SU-DHL-6 (cell line): ENCODE data around the gene USF2.

Experiments
- H2AFZ ChIP-seq: fragments of 200-600 bp; sonication (generic); 2 replicates; pipeline ENCODE4 v1.6.1; 2014; ENCODE audit warnings: low read depth, mild to moderate bottlenecking, moderate library complexity, mixed read lengths, antibody characterized with exemption, low read length; ENCODE audit not compliant: severe bottlenecking
- H3F3A ChIP-seq: fragments of 200-600 bp; shearing (Covaris generic); 2 replicates; pipeline ENCODE4 v1.6.0; 2016; ENCODE audit warnings: antibody characterized with exemption, mild to moderate bottlenecking; ENCODE audit not compliant: insufficient read depth
- H3K27ac ChIP-seq: fragments of 200-600 bp; sonication (generic); 2 replicates; pipeline ENCODE4 v1.5.1; 2016; ENCODE audit warnings: low read depth, mild to moderate bottlenecking, low read length, moderate library complexity, mixed read lengths
- H3K27me3 ChIP-seq: fragments of 200-600 bp; sonication (generic), shearing (Covaris generic); 2 replicates; pipeline ENCODE4 v1.6.0; 2014; ENCODE audit warnings: mild to moderate bottlenecking, low read length
- H3K36me3 ChIP-seq: fragments of 200-600 bp; sonication (generic); 2 replicates; pipeline ENCODE4 v1.6.1; 2014; ENCODE audit warnings: mild to moderate bottlenecking, low read length, mixed read lengths
- H3K4me2 ChIP-seq: fragments of 300-600, 200-600 bp; shearing (Covaris generic), sonication (generic); 2 replicates; pipeline ENCODE4 v1.6.0; 2014; ENCODE audit warnings: low read length, low read depth, mild to moderate bottlenecking; ENCODE audit not compliant: poor library complexity, severe bottlenecking
- H3K4me3 ChIP-seq: fragments of 200-600 bp; sonication (generic); 2 replicates; pipeline ENCODE4 v1.5.1; 2014; ENCODE audit warnings: antibody characterized with exemption, low read length, mild to moderate bottlenecking, mixed read lengths; ENCODE audit not compliant: insufficient read depth, poor library complexity, severe bottlenecking
- H3K79me2 ChIP-seq: fragments of 200-600 bp; sonication (generic); 2 replicates; pipeline ENCODE4 v1.6.1; 2014; ENCODE audit warnings: mild to moderate bottlenecking, low read length, moderate library complexity; ENCODE audit not compliant: insufficient read depth
- H3K9ac ChIP-seq: fragments of 200-600 bp; sonication (generic); 2 replicates; pipeline ENCODE4 v1.7.0; 2014; ENCODE audit warnings: mild to moderate bottlenecking, low read length
- H3K9me2 ChIP-seq: fragments of 200-600 bp; sonication (generic); replicated peaks from 2 replicates; pipeline ENCODE4 v1.6.1; 2014; ENCODE audit warnings: low read length; ENCODE audit not compliant: insufficient read depth
- H3K9me3 ChIP-seq: fragments of 200-600 bp; sonication (generic); 2 replicates; pipeline ENCODE4 v1.6.1; 2014; ENCODE audit warnings: low read length, mixed read lengths; ENCODE audit not compliant: insufficient read depth
- H4K20me1 ChIP-seq: fragments of 200-600 bp; sonication (generic); 2 replicates; pipeline ENCODE4 v1.6.1; 2014; ENCODE audit warnings: low read depth, mild to moderate bottlenecking, antibody characterized with exemption, low read length, moderate library complexity, mixed read lengths
- EZH2phosphoT487 ChIP-seq: fragments of 200-600 bp; sonication (generic), shearing (Covaris generic); conservative IDR thresholded peaks from 2 replicates; pipeline ENCODE4 v1.6.1; 2018; ENCODE audit warnings: mild to moderate bottlenecking, antibody characterized with exemption, low read length, moderate library complexity, mixed read lengths
- TF ChIP-seq, protein P1 (sequence below): fragments of 200-600 bp; sonication (generic); IDR thresholded peaks from one replicate; pipeline ENCODE4 v1.5.1; 2017; ENCODE audit warnings: antibody characterized with exemption, mild to moderate bottlenecking, low read length, moderate library complexity; ENCODE audit not compliant: insufficient read depth, poor library complexity, severe bottlenecking

Gene USF2

GRCh38 chr19:35298561-35298972, 29.8 kb downstream of the USF2 start:
- H3K36me3 ChIP-seq = no peaks in the 10 kb centered on the region
- H3K27ac ChIP-seq = no peak overlapping the region
- H3K4me3 ChIP-seq = no peak overlapping the region
- no peaks in the 10 kb centered on the region for H3K9me2 ChIP-seq
- H3K9ac ChIP-seq = no peak overlapping the region
- TF ChIP-seq, protein P1, sequence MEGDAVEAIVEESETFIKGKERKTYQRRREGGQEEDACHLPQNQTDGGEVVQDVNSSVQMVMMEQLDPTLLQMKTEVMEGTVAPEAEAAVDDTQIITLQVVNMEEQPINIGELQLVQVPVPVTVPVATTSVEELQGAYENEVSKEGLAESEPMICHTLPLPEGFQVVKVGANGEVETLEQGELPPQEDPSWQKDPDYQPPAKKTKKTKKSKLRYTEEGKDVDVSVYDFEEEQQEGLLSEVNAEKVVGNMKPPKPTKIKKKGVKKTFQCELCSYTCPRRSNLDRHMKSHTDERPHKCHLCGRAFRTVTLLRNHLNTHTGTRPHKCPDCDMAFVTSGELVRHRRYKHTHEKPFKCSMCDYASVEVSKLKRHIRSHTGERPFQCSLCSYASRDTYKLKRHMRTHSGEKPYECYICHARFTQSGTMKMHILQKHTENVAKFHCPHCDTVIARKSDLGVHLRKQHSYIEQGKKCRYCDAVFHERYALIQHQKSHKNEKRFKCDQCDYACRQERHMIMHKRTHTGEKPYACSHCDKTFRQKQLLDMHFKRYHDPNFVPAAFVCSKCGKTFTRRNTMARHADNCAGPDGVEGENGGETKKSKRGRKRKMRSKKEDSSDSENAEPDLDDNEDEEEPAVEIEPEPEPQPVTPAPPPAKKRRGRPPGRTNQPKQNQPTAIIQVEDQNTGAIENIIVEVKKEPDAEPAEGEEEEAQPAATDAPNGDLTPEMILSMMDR = no peak
- H3K79me2 ChIP-seq = no peaks in the 10 kb centered on the region
- H4K20me1 ChIP-seq = no peaks in the 10 kb centered on the region
- H3K4me2 ChIP-seq = no peak overlapping the region
- peaks cover 33% of the 10 kb centered on the region for H3F3A ChIP-seq
- no peaks in the 10 kb centered on the region for H3K9me3 ChIP-seq
- no peaks in the 10 kb centered on the region for H3K27me3 ChIP-seq
- H2AFZ ChIP-seq = no peak overlapping the region

DNA sequence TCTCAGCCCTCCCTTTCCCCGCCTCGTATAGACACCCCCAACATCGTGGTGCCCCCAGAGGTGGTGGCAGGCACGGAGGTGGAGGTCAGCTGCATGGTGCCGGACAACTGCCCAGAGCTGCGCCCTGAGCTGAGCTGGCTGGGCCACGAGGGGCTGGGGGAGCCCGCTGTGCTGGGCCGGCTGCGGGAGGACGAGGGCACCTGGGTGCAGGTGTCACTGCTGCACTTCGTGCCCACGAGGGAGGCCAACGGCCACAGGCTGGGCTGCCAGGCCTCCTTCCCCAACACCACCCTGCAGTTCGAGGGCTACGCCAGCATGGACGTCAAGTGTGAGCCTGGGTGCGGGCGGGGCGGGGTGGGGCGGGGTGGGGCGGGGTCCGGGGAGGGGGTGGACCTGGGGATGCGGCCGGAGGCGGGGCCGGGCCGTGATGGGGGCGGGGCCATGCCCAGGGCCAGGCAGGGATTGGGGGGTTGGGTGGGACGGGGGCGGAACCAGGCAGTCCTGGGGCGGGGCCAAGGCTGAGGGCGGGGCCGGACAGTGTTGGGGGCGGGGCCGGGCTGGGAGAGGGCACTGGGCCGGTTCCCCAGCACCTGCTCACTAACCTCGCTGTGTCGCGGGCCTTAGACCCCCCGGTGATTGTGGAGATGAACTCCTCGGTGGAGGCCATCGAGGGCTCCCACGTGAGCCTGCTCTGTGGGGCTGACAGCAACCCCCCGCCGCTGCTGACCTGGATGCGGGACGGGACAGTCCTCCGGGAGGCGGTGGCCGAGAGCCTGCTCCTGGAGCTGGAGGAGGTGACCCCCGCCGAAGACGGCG, 31.0 kb downstream of the USF2 start:
- Histone ChIP-seq H3K27me3 (no peaks in the 10 kb centered on the region), H3K36me3 (no peaks in the 10 kb centered on the region), H3K79me2 (no peaks in the 10 kb centered on the region), H3K27ac (no peak overlapping the region), H2AFZ (no peak overlapping the region), H3K4me3 (no peak overlapping the region), H4K20me1 (no peaks in the 10 kb centered on the region), H3K4me2 (no peak overlapping the region), H3K9me2 (no peaks in the 10 kb centered on the region), H3K9ac (no peak overlapping the region), H3F3A (peaks cover 27% of the 10 kb centered on the region), H3K9me3 (no peaks in the 10 kb centered on the region)
- TF ChIP-seq, protein P1 = no peak
- TF ChIP-seq EZH2phosphoT487 = no peak

DNA sequence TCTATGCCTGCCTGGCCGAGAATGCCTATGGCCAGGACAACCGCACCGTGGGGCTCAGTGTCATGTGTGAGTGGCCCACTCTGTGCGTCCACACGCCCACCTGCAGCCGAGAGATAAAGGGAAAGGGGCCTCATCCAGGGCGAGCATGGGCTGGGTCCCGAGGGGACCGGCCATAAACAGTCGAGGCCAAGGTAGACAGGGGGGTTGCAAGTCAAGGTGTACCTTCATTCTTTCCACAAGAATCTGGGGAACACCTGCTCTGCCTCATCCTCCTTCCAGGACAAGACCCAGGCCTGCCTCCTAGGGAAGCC, 31.5 kb downstream of the USF2 start:
- no peaks in the 10 kb centered on the region for H3K9me3 ChIP-seq
- no peak overlapping the region for H3K27ac ChIP-seq
- no peak for TF ChIP-seq EZH2phosphoT487
- TF ChIP-seq, protein P1 = no peak
- H3K9ac ChIP-seq = no peak overlapping the region
- H3K9me2 ChIP-seq = no peaks in the 10 kb centered on the region
- peaks cover 21% of the 10 kb centered on the region for H3F3A ChIP-seq
- no peaks in the 10 kb centered on the region for H3K27me3 ChIP-seq
- H3K4me2 ChIP-seq = no peak overlapping the region
- no peak overlapping the region for H3K4me3 ChIP-seq
- H3K79me2 ChIP-seq = no peaks in the 10 kb centered on the region
- H3K36me3 ChIP-seq = no peaks in the 10 kb centered on the region
- no peaks in the 10 kb centered on the region for H4K20me1 ChIP-seq
- no peak overlapping the region for H2AFZ ChIP-seq
